RWPE1 (cell line): ENCODE data around the gene PRR36.
"Not testable (repeated sequence)": the region's sequence is repeated elsewhere in the genome, so short reads cannot be mapped to it uniquely, and the experiment has no call there.

Experiments used
- CTCF ChIA-PET: fragments of 350-600 bp; sonication (Branson Sonifier 250); formaldehyde crosslinking; extraction: SDS; loops from one replicate; lab custom pipeline; 2021; lab: Yijun Ruan, JAX
- POLR2A ChIA-PET: fragments of 400-600 bp; formaldehyde crosslinking; extraction: SDS; loops from one replicate; lab custom pipeline; 2020; ENCODE audit warnings: antibody characterized with exemption; ENCODE audit not compliant: low non-redundant PET; lab: Yijun Ruan, JAX
- DNase-seq: peaks from one replicate; pipeline ENCODE4 v3.0.0; 2012; ENCODE audit warnings: low spot score
- H3K27ac ChIP-seq: fragments of 450-650 bp; 2 replicates; pipeline ENCODE4 v1.5.1; 2017
- TF ChIP-seq, protein P1 (sequence below): fragments of 450-650 bp; conservative IDR thresholded peaks from 2 replicates; pipeline ENCODE4 v1.5.1; 2017; ENCODE audit warnings: low read depth, mild to moderate bottlenecking

The PRR36 gene

GRCh38 chr19:7900401-7900870 lies 26.2 kb upstream of the PRR36 start:
- TF ChIP-seq, protein P1, sequence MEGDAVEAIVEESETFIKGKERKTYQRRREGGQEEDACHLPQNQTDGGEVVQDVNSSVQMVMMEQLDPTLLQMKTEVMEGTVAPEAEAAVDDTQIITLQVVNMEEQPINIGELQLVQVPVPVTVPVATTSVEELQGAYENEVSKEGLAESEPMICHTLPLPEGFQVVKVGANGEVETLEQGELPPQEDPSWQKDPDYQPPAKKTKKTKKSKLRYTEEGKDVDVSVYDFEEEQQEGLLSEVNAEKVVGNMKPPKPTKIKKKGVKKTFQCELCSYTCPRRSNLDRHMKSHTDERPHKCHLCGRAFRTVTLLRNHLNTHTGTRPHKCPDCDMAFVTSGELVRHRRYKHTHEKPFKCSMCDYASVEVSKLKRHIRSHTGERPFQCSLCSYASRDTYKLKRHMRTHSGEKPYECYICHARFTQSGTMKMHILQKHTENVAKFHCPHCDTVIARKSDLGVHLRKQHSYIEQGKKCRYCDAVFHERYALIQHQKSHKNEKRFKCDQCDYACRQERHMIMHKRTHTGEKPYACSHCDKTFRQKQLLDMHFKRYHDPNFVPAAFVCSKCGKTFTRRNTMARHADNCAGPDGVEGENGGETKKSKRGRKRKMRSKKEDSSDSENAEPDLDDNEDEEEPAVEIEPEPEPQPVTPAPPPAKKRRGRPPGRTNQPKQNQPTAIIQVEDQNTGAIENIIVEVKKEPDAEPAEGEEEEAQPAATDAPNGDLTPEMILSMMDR = no peak

DNA sequence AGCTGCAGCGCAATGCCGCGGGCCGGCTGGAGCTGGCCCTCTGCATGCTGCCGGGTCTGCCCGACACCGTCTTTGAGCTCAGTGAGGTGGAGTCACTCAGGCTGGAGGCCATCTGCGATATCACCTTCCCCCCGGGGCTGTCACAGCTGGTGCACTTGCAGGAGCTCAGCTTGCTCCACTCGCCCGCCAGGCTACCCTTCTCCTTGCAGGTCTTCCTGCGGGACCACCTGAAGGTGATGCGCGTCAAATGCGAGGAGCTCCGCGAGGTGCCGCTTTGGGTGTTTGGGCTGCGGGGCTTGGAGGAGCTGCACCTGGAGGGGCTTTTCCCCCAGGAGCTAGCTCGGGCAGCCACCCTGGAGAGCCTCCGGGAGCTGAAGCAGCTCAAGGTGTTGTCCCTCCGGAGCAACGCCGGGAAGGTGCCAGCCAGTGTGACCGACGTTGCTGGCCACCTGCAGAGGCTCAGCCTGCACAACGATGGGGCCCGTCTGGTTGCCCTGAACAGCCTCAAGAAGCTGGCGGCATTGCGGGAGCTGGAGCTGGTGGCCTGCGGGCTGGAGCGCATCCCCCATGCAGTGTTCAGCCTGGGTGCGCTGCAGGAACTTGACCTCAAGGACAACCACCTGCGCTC lies 25.7 kb upstream of the PRR36 start:
- TF ChIP-seq, protein P1 = no peak
- peak overlapping the region; percentile 95 for H3K27ac ChIP-seq
- CTCF ChIA-PET = interaction anchor here (0.7 to 1.7 kb wide), 3 partner anchors 31 to 219 kb away, joined by 3 to 6 read pairs (median 5); partner anchors contain the start of genes TIMM44 and TRAPPC5
- POLR2A ChIA-PET = interaction anchor here (0.6 to 1.0 kb wide), 2 partner anchors 11 to 30 kb away, joined by 3 read pairs; partner anchors contain the start of gene LRRC8E
- DNase-seq = no peak

More at GRCh38 chr19:7900401-7900870, 26.2 kb upstream of the PRR36 start:
- H3K27ac ChIP-seq = peak overlapping the region; percentile 95
- POLR2A ChIA-PET = interaction anchor here (0.6 to 1.0 kb wide), 2 partner anchors 12 to 31 kb away, joined by 3 read pairs; partner anchors contain the start of gene LRRC8E
- DNase-seq = no peak
- CTCF ChIA-PET = interaction anchor here (0.7 to 1.7 kb wide), 3 partner anchors 31 to 220 kb away, joined by 3 to 6 read pairs (median 5); partner anchors contain the start of genes TIMM44 and TRAPPC5

DNA sequence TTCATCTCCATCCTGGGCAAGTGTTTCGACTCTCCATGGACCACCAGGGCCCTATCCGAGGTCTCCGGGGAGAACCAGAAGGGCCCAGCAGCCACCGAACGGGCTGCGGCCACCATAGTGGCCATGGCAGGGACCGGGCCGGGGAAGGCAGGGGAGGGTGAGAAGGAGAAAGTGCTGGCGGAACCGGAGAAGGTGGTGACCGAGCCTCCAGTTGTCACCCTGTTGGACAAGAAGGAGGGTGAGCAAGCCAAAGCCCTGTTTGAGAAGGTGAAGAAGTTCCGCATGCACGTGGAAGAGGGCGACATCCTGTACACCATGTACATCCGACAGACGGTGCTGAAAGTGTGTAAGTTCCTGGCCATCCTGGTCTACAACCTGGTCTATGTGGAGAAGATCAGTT lies 24.8 kb upstream of the PRR36 start:
- TF ChIP-seq, protein P1 = no peak
- no peak for DNase-seq
- CTCF ChIA-PET = no interaction called here
- peak overlapping the region; percentile 95 for H3K27ac ChIP-seq
- POLR2A ChIA-PET = no interaction called here

DNA sequence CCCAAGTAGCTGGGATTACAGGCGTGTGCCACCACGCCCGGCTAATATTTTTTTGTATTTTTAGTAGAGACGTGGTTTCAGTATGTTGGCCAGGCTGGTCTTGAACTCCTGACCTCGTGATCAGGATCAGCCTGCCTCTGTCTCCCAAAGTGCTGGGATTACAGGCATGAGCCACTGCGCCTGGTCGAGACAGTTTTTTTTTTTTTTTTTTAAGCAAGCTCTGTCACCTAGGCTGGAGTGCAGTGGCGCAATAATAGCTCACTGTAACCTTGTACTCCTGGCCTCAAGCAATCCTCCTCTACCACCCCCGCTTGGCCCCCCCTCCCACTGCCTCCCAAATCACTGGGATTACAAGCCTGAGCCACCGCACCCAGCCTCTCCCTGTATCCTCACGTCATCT lies 23.1 kb upstream of the PRR36 start:
- TF ChIP-seq, protein P1 = no peak
- no peak for DNase-seq
- peak overlapping the region; percentile 95 for H3K27ac ChIP-seq
- ChIA-PET POLR2A (interaction anchor here (0.6 kb wide), 1 partner anchor 57 kb away, joined by 3 read pairs; no protein-coding TSS in a partner anchor), CTCF (interaction anchor here (0.7 kb wide), 2 partner anchors 45 to 1560 kb away, joined by 3 to 4 read pairs; no protein-coding TSS in a partner anchor)

- POLR2A ChIA-PET = no interaction called here
- CTCF ChIA-PET = no interaction called here
- peak overlapping the region; percentile 95 for H3K27ac ChIP-seq
- no peak for DNase-seq
- TF ChIP-seq, protein P1 = no peak
Observed at GRCh38 chr19:7895565-7895964, 21.4 kb upstream of the PRR36 start.

DNA sequence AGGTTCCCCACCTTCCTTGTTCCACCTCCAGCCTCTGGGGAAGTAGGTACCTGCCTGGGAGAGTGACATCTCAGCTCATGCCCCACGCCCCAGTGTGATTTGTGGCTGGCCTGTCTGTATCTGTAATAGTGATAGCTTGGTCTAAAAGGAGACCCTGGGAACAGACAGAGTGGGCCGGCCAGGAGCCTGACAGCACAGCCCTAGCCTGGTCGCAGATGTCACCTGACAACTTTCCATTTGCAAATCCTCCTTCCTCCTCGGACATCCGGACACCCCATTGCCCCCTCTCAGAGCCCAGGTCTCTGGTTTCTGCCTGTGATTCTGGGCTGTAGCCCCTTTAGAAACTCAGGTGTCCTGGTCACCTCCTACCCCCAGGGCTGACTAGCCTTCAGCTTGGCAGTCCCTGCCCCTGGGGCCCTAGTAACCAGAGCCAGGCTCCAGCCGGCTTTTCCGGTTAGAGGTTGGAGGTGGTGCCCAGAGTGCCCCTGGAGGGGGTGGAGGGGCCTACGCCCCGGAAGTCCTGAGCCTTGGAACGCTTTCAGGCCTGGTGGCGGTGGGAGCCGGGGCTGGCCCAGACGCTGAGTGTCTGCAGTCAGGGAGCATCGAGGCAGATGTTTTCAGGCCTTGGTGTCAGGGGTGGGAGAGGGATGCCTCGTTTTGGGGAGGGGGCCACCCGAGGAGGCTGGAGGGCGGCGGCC lies 20.6 kb upstream of the PRR36 start:
- ChIA-PET CTCF (interaction anchor here (0.6 to 1.3 kb wide), 3 partner anchors 17 to 94 kb away, joined by 3 to 5 read pairs (median 4); no protein-coding TSS in a partner anchor), POLR2A (interaction anchor here (0.6 kb wide), 1 partner anchor 24 kb away, joined by 4 read pairs; no protein-coding TSS in a partner anchor)
- TF ChIP-seq, protein P1 = no peak
- H3K27ac ChIP-seq = peak overlapping the region; percentile 95
- peak; percentile 50 for DNase-seq

DNA sequence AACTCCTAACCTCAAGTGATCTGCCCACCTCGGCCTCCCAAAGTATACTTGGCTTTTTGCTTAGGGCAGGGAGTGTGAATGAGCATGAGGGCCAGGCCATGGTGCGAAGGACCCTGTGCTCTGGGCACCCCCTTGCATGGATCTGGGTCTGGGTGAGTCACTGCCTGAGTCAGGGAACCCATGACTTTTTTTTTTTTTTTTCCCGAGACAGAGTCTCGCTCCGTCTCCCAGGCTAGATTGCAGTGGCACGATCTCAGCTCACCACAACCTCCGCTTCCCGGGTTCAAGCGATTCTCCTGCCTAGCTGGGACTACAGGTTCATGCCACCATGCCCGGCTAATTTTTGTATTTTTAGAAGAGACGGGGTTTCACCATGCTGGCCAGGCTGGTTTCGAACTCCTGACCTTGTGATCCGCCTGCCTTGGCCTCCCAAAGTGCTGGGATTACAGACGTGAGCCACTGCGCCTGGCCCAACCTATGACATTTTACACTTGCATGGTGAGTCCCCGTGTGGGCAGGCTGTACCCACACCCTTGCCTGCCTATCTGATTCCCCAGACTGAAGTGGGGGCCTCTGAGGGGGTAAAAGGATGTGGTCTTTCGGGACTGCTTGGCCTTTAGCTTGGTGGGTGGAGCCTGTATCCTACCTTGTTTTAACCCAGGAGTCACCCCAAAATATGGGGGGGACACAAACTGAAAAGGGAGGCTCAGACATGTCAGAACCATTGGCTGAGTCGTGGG lies 19.3 kb upstream of the PRR36 start:
- DNase-seq = not testable (repeated sequence)
- ChIA-PET POLR2A (interaction anchor here (0.6 kb wide), 2 partner anchors 8 to 465 kb away, joined by 7 to 8 read pairs; no protein-coding TSS in a partner anchor), CTCF (interaction anchor here (0.6 to 1.3 kb wide), 2 partner anchors 24 to 59 kb away, joined by 3 to 4 read pairs; no protein-coding TSS in a partner anchor)
- H3K27ac ChIP-seq = peak overlapping the region; percentile 95
